ENCODE data around the gene GID8. TPM values are rescaled to one million over a fixed set of nuclear protein-coding genes. Genes with fewer than 3 reads are reported as not detected.

GID8 gene
- total RNA-seq, 4 donors from 2014 or later: 23.4 to 33.4 (median 29.7) TPM

- Histone ChIP-seq H3K4me3 (no peak overlapping the region), H3K9me3 (no peaks in the 10 kb centered on the region), H3K27me3 (peaks cover 0 to 96% of the 10 kb centered on the region in 2 donors), H3K36me3 (no peaks in the 10 kb centered on the region), H3K27ac (no peak overlapping the region), H3K4me1 (peaks cover 0 to 8% (median 2%) of the 10 kb centered on the region in 4 donors)
- 81 to 89% methylated on average over 6 of the region's 6 CpGs for WGBS, 2 donors
- DNase-seq (ENCODE audit: low spot score in 2 of 2): no peak
- TF ChIP-seq POLR2A (IDR thresholded peaks at IDR 0.05) (no peak), EP300 (IDR thresholded peaks at IDR 0.05) (no peak), CTCF (IDR thresholded peaks at IDR 0.05) (no peak)
Measured at GRCh38 chr20:62983210-62983609, 45.3 kb downstream of the GID8 start.

DNA sequence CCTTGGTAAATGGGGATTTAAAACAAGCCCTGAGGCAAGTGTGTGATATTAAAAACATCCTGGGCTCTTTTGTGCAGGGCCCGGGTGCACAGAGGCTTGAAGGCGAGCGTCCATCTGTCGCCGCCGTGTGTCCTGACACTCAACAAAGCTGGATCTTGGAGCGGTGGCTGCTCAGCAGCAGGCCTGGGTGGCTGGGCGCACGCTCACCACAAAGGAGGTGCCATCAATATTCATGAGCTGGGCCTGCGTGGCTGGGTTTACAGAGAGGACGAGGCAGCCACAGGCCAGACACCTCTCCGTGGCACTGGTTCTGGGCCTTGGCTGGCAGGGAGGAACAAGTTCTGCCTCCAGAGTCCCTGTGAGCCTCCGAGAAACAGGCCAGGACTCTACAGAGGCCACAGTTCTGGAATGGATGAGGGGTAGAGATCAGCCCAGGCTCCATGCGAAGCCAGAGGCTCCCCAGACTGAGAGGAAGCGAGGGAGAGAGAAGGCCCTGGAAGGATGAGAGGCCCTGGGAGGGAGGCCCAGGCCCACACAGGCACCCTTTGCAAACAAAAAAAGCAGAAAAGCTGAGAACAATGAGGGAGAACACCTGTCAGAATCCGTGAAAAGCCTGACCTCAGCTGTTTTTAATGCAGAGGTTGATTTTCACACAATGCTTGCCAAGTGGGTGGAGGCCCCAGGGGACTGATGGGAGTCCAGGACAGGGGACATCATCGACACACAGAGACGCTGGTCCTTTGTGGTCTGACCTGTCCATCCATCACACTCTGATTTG, 46.9 kb downstream of the GID8 start:
- Histone ChIP-seq H3K27me3 (peaks cover 0 to 81% of the 10 kb centered on the region in 2 donors), H3K4me1 (peaks cover 0 to 6% (median 0%) of the 10 kb centered on the region in 4 donors), H3K9me3 (no peaks in the 10 kb centered on the region), H3K36me3 (no peaks in the 10 kb centered on the region), H3K4me3 (no peak overlapping the region), H3K27ac (no peak overlapping the region)
- WGBS, 2 donors: 60 to 68% methylated on average over 18 of the region's 18 CpGs
- DNase-seq (ENCODE audit: low spot score in 2 of 2): no peak
- no peak for TF ChIP-seq EP300 (IDR thresholded peaks at IDR 0.05)
- TF ChIP-seq POLR2A (IDR thresholded peaks at IDR 0.05): no peak
- TF ChIP-seq CTCF (IDR thresholded peaks at IDR 0.05): no peak

DNA sequence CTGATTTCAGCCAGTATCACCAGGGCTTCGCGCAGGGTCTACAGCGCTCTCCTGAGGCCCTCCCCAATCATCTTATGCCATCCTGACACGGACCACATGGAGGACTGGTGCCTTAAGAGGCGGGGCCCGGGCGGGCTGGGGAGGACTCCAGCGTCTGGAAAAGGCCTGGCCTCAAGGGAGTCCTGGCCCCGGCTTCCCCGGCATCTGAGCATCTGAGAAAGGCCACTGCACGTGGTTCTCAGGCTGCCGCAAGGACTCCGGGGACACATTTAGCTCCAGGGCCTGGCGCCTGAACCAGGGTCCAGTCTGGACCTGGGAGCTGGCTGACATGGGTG, 47.5 kb downstream of the GID8 start:
- TF ChIP-seq EP300 (IDR thresholded peaks at IDR 0.05) (no peak), POLR2A (IDR thresholded peaks at IDR 0.05) (no peak), CTCF (IDR thresholded peaks at IDR 0.05) (no peak)
- H3K27ac ChIP-seq: no peak overlapping the region
- peaks cover 0 to 6% (median 0%) of the 10 kb centered on the region in 4 donors for H3K4me1 ChIP-seq
- 57 to 66% methylated on average over 11 to 13 of the region's 14 CpGs for WGBS, 2 donors
- peaks cover 0 to 80% of the 10 kb centered on the region in 2 donors for H3K27me3 ChIP-seq
- DNase-seq (ENCODE audit: low spot score in 2 of 2): no peak
- no peak overlapping the region for H3K4me3 ChIP-seq
- no peaks in the 10 kb centered on the region for H3K36me3 ChIP-seq
- H3K9me3 ChIP-seq: no peaks in the 10 kb centered on the region

DNA sequence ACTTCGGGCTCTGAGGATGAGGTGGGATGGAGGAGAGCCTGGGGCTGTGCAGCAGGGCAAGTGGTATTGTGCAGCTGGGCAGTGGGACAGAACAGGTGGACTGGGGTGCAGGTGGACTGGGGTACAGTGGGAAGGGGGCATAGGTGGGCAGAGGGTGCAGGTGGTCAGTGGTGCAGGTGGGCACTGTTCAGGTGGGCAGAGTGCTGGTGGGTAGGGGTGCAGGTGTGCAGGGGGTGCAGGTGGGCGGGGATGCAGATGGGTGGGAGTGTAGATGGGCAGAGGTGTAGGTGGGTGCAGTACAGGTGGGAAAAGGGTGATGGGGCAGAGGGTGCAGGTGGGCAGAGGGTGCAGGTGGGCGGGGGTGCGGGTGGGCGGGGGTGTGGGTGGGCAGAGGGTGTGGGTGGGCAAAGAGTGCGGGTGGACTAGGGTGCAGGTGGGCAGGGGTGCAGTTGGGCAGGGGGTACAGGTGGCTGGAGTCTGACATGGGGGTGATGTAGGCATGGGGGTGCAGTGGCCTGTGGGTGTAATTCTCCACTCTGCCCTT, 48.4 kb downstream of the GID8 start:
- no peak overlapping the region for H3K27ac ChIP-seq
- TF ChIP-seq EP300 (IDR thresholded peaks at IDR 0.05): no peak
- no peak for TF ChIP-seq POLR2A (IDR thresholded peaks at IDR 0.05)
- no peak for TF ChIP-seq CTCF (IDR thresholded peaks at IDR 0.05)
- no peaks in the 10 kb centered on the region for H3K4me1 ChIP-seq
- no peaks in the 10 kb centered on the region for H3K9me3 ChIP-seq
- H3K4me3 ChIP-seq: no peak overlapping the region
- peaks cover 0 to 80% of the 10 kb centered on the region in 2 donors for H3K27me3 ChIP-seq
- WGBS, 2 donors: 83 to 89% methylated on average over 6 of the region's 6 CpGs
- no peak for DNase-seq (ENCODE audit: low spot score in 2 of 2)
- no peaks in the 10 kb centered on the region for H3K36me3 ChIP-seq

GRCh38 chr20:62987114-62987513, 49.2 kb downstream of the GID8 start:
- Histone ChIP-seq H3K27me3 (peaks cover 0 to 79% of the 10 kb centered on the region in 2 donors), H3K27ac (no peak overlapping the region), H3K36me3 (no peaks in the 10 kb centered on the region), H3K9me3 (no peaks in the 10 kb centered on the region), H3K4me3 (no peak overlapping the region), H3K4me1 (no peaks in the 10 kb centered on the region)
- TF ChIP-seq EP300 (IDR thresholded peaks at IDR 0.05): no peak
- TF ChIP-seq POLR2A (IDR thresholded peaks at IDR 0.05): no peak
- DNase-seq (ENCODE audit: low spot score in 2 of 2): no peak
- 49 to 53% methylated on average over 10 of the region's 10 CpGs for WGBS, 2 donors
